SH-SY5Y (cell line): ENCODE results near the gene CLIP3.

ENCODE experiments used
- GATA2 ChIP-seq: IDR thresholded peaks from 2 replicates; pipeline ENCODE4 v1.6.1; 2011; ENCODE audit warnings: mild to moderate bottlenecking, low read depth, low read length
- GATA3 ChIP-seq: IDR thresholded peaks from 2 replicates; pipeline ENCODE4 v1.6.1; 2011; ENCODE audit warnings: low read depth, mild to moderate bottlenecking, low read length, moderate library complexity

DNA sequence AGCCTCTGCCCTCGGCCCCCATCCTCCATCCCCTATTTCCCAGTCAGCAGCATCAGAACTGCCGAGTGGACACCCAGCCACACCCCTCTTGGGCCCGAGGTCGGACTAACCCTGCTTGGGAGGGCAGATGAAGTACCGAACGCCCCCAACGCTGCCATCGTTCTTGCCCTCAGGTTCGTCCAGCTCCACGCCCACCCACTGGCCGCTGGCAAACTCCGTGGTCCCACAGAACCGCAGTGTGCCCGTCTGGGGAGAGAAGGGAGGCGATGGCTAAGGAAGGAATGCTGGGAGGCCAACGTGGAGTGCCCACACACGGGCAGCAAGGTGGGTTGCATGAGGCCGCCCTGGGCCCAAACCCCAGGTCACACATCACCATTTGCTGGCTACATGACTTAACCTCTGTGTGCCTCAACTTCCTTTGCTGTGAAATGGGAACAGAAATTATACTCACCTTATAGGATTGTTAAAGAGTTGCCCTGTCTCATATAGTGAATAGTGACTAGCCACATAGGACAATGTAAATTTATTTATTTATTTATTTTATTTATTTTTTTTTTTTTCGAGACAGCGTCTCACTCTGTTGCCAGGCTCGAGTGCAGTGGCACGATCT lies 13.5 kb downstream of the CLIP3 start:
- TF ChIP-seq GATA2 (no peak), GATA3 (no peak)
